Pancreas (tissue), 10 donors: ENCODE measurements around the gene PPP2R2C. TPM values are rescaled to one million over a fixed set of nuclear protein-coding genes. Genes with fewer than 3 reads are reported as not detected.

ENCODE experiments used
- ATAC-seq, 4 donors: fragments of 200-7000 bp; cut with Tn5 transposase; one replicate each; pipeline versions ENCODE4 v1.8.0 to v1.9.1; 2020; ENCODE audit warnings: mild to moderate bottlenecking in 4 of 4, moderate library complexity in 4 of 4
- DNase-seq, 6 donors: peaks; one replicate each; pipeline ENCODE4 v3.0.0-alpha.2; 2020
- FAIRE-seq: peaks from 2 replicates; lab custom pipeline; 2012; peaks lifted over from hg19 to GRCh38; lab: Jason Lieb, UNC
- H3K27ac ChIP-seq, 4 donors: fragments of 200-600 bp; sonication (generic); 1 replicate in 3 of 4; 2 replicates in 1 of 4; pipeline versions ENCODE4 v1.5.0 to v1.8.0; 2020
- H3K27me3 ChIP-seq, 4 donors: fragments of 200-600 bp; one replicate each; pipeline ENCODE4 v1.8.0; 2021
- H3K36me3 ChIP-seq, 3 donors: fragments of 200-600 bp; sonication (generic) in 1 of 3; one replicate each; pipeline versions ENCODE4 v1.5.0 to v1.8.0; 2020 to 2021
- H3K4me1 ChIP-seq, 3 donors: fragments of 200-600 bp; one replicate each; pipeline ENCODE4 v1.8.0; 2021
- H3K4me3 ChIP-seq, 4 donors: fragments of 200-600 bp; sonication (generic) in 2 of 4; one replicate each; pipeline versions ENCODE4 v1.5.0 to v1.8.0; 2020 to 2021
- H3K9me3 ChIP-seq, 4 donors: fragments of 200-600 bp; one replicate each; pipeline ENCODE4 v1.8.0; 2021
- WGBS, 2 donors: extraction: QIAGEN DNeasy Blood & Tissue Kit; methylation state at CpG; one replicate each; pipeline ENCODE4 v1.1.7; 2013; 5-methylcytosine and 5-hydroxymethylcytosine counted together
- intact Hi-C, 3 donors: fragments of 100-400 bp; cut with DNase I; formaldehyde crosslinking; loops; one replicate each; pipeline versions ENCODE4 v1.11.1 to v1.14.2; 2022
- polyA plus RNA-seq, 2 donors: library from polyadenylated mRNA; stranded (reverse); fragments of 200-250 nt; gene quantifications; one replicate each; pipeline ENCODE4 v1.2.3, GENCODE V29; 2013
- total RNA-seq, 6 donors: library from RNA; stranded (reverse); fragmentation: NEBNext Ultra II Directional in 4 of 6; extraction: Animal tissue kit (Norgen Biotek cat#: 25700) in 4 of 6; gene quantifications; one replicate each; pipeline versions ENCODE4 v1.2.1 to v1.2.4, GENCODE V29; 2021 to 2023
- TF ChIP-seq, protein P1 (sequence below), 4 donors: fragments of 200-600 bp; sonication (generic) in 3 of 4; IDR thresholded peaks; one replicate each; pipeline versions ENCODE4 v1.5.0 to v1.8.0; 2021; ENCODE audit warnings: antibody characterized with exemption in 4 of 4
- donor health status: healthy with polysubstance abuse.
- donor health status: DM: no; HTN: no; CAD: no; lungs with moderate emphysema.
- donor health status: DM: no; HTN: no; CAD: no.
- donor health status: control.
- donor health status: control.
- donor health status: Bipolar disorder and iron deficiency.
- donor health status: DM: yes; HTN: yes; CAD: no.
- donor health status: DM: no; HTN: no; CAD: no.
- donor health status: DM: no; HTN: no; CAD: no.
- donor health status: DM: yes; HTN: yes; CAD: no.

Gene PPP2R2C
- total and polyA plus RNA-seq, 8 donors: 0.05 to 2.0 (median 0.55) TPM

DNA sequence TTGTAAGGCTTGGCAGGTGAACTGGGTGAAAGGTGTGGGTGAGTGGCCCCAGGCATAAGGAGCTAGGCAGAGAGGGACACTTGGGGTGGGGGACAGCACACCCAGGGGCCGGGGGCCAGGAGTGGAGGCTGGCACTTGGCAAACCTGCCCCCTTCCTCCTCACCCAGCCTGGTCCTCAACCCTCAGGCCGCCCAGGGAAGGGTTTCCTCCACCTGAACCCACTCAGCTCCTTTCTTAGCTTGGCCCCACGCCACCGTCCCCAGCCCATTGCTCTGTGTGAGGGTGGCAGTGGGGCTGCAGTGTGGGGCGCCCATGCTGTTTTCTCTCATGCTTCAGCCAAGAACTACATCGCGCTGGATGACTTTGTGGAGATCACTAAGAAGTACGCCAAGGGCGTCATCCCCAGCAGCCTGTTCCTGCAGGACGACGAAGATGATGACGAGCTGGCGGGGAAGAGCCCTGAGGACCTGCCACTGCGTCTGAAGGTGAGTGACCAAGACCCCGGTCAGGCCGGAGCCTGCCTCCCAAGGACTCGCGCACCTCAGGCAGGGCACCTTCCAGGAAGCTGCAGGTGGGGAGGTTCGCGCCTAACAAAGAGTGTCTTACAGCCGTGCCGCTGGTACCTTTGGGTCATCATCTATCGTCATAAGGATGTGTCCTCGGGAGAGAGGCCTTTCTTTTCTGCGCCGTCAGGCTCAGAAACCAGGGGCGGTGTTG lies 177.6 kb downstream of the PPP2R2C start:
- WGBS, 2 donors: 94 to 98% methylated on average over 27 of the region's 27 CpGs
- TF ChIP-seq, protein P1, sequence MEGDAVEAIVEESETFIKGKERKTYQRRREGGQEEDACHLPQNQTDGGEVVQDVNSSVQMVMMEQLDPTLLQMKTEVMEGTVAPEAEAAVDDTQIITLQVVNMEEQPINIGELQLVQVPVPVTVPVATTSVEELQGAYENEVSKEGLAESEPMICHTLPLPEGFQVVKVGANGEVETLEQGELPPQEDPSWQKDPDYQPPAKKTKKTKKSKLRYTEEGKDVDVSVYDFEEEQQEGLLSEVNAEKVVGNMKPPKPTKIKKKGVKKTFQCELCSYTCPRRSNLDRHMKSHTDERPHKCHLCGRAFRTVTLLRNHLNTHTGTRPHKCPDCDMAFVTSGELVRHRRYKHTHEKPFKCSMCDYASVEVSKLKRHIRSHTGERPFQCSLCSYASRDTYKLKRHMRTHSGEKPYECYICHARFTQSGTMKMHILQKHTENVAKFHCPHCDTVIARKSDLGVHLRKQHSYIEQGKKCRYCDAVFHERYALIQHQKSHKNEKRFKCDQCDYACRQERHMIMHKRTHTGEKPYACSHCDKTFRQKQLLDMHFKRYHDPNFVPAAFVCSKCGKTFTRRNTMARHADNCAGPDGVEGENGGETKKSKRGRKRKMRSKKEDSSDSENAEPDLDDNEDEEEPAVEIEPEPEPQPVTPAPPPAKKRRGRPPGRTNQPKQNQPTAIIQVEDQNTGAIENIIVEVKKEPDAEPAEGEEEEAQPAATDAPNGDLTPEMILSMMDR (IDR thresholded peaks at IDR 0.05): no peak

DNA sequence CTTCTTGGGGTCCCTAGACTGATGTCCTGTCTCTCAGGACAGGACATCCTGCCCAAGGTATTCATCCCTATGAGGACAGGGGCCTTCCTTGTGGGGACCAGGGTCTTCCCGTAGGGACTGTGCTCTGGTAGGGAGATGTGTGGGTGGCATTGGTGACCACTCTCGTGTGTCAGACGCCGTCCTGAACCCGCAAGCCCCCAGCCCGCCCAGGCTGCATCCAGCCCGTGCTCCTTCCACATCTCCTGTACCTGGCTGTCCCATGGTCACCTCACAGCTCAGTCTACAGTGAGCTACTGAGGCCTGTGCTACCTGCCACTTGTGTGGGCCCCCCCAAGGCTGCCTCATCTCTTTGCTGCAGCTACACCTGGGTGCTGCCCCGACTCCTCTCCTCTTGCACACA lies 178.8 kb downstream of the PPP2R2C start:
- no peak overlapping the region for H3K4me3 ChIP-seq
- H3K4me1 ChIP-seq: no peaks in the 10 kb centered on the region
- ATAC-seq: no peak
- intact Hi-C loops: no loop called here
- peak in 1 of 6 donors; percentile 50 for DNase-seq
- TF ChIP-seq, protein P1 (IDR thresholded peaks at IDR 0.05): no peak
- peaks cover 0 to 26% (median 0%) of the 10 kb centered on the region in 3 donors for H3K36me3 ChIP-seq
- WGBS, 2 donors: 88 to 99% methylated on average over 8 of the region's 8 CpGs
- H3K9me3 ChIP-seq: no peaks in the 10 kb centered on the region
- FAIRE-seq: no peak
- H3K27me3 ChIP-seq: no peaks in the 10 kb centered on the region
- no peak overlapping the region for H3K27ac ChIP-seq

More for the DNA sequence above, 177.6 kb downstream of the PPP2R2C start:
- Histone ChIP-seq H3K27ac (no peak overlapping the region), H3K4me1 (no peaks in the 10 kb centered on the region), H3K27me3 (no peaks in the 10 kb centered on the region), H3K4me3 (no peak overlapping the region), H3K9me3 (no peaks in the 10 kb centered on the region), H3K36me3 (peaks cover 0 to 26% (median 0%) of the 10 kb centered on the region in 3 donors)
- intact Hi-C loops: no loop called here
- ATAC-seq (no peak), DNase-seq (peak in 1 of 6 donors; percentile 21), FAIRE-seq (no peak)

DNA sequence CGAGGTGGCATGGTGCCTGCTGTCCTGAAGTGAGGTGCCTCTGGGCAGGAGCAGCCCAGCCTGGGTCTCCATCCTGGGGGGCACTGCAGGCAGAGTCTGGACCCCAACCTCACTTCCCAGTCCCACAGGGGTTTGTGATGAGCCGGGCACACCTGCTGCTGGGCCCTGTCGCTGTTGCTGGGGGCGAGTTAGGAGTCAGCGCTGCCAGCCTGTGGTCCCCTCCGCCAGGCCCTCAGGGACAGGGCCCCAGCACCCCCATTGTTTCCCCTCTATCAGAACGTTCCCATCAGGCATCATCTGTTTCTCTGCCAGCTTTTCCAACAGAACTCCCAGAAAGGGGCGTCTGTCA lies 179.3 kb downstream of the PPP2R2C start:
- Histone ChIP-seq H3K9me3 (no peaks in the 10 kb centered on the region), H3K36me3 (peaks cover 0 to 26% (median 0%) of the 10 kb centered on the region in 3 donors), H3K27me3 (no peaks in the 10 kb centered on the region), H3K4me1 (no peaks in the 10 kb centered on the region), H3K27ac (no peak overlapping the region), H3K4me3 (no peak overlapping the region)
- 84 to 90% methylated on average over 8 of the region's 8 CpGs for WGBS, 2 donors
- intact Hi-C loops: no loop called here
- no peak for ATAC-seq
- no peak for DNase-seq
- TF ChIP-seq, protein P1 (IDR thresholded peaks at IDR 0.05): no peak
- FAIRE-seq: no peak

DNA sequence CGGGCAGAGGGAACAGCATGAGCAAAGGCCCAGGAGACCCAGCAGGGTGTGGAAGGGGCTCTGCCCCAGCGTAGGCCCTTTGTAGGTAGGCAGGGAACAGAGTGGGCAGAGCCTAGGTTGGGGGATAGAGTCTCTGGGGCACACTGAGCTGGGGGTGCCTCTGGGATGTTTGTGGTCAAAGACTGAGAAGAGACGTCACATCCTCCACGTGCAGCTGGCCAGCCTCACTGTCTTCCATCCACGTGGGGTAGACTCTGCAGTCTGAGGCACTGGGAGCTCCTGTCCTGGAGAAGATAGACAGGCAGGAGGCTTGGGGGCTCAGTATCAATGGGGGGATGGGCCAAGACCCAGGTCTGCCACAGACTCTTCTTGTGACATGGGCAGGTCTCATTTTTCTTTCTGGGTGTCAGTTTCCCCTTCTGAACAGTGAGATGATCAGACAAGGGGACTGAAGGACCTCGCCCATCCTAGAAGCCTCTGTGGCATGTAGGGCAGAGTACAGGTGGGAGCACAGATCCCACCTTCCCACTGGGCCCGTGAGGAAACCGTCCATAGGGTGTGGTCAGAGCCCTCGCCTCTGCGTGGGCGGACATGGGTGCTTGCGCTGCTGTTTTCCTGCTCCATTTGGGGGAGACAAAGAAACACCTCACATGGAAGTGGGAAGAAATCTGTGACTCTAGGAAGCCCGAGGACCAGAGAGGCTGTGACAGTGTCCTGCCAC lies 179.9 kb downstream of the PPP2R2C start:
- no peak for FAIRE-seq
- DNase-seq: no peak
- Histone ChIP-seq H3K27ac (no peak overlapping the region), H3K27me3 (no peaks in the 10 kb centered on the region), H3K4me1 (no peaks in the 10 kb centered on the region), H3K4me3 (no peak overlapping the region), H3K9me3 (no peaks in the 10 kb centered on the region), H3K36me3 (peaks cover 0 to 28% (median 0%) of the 10 kb centered on the region in 3 donors)
- no peak for ATAC-seq
- intact Hi-C loops: no loop called here
- 85 to 87% methylated on average over 12 to 13 of the region's 13 CpGs for WGBS, 2 donors
- TF ChIP-seq, protein P1 (IDR thresholded peaks at IDR 0.05): no peak
